HUES48 (cell line): Measurements from ENCODE around the gene PHKB.

Experiments used
- H3K27ac ChIP-seq: one replicate; pipeline ENCODE4 v1.7.0; 2013; ENCODE audit warnings: low read depth, low read length, inconsistent platforms
- H3K27me3 ChIP-seq: 2 replicates; pipeline ENCODE4 v1.6.1; 2013; ENCODE audit warnings: mild to moderate bottlenecking, low read length; ENCODE audit not compliant: control insufficient read depth, insufficient read depth
- H3K36me3 ChIP-seq: 2 replicates; pipeline ENCODE4 v1.6.1; 2013; ENCODE audit warnings: low read length; ENCODE audit not compliant: control insufficient read depth, insufficient read depth
- H3K4me1 ChIP-seq: 2 replicates; pipeline ENCODE4 v1.6.1; 2013; ENCODE audit warnings: mild to moderate bottlenecking, low read length; ENCODE audit not compliant: control insufficient read depth, insufficient read depth
- H3K4me3 ChIP-seq: 2 replicates; pipeline ENCODE4 v1.5.1; 2013; ENCODE audit warnings: mild to moderate bottlenecking, low read depth, low read length
- H3K9ac ChIP-seq: 2 replicates; pipeline ENCODE4 v1.6.1; 2013; ENCODE audit warnings: mild to moderate bottlenecking, low read depth, low read length, moderate library complexity
- H3K9me3 ChIP-seq: 2 replicates; pipeline ENCODE4 v1.6.1; 2013; ENCODE audit warnings: low read length; ENCODE audit not compliant: control insufficient read depth, insufficient read depth

Gene PHKB

GRCh38 chr16:47488051-47488450, 26.9 kb downstream of the PHKB start:
- no peaks in the 10 kb centered on the region for H3K27me3 ChIP-seq
- H3K9me3 ChIP-seq: peaks cover 14% of the 10 kb centered on the region
- H3K27ac ChIP-seq: no peak overlapping the region
- H3K4me3 ChIP-seq: no peak overlapping the region
- H3K4me1 ChIP-seq: peaks cover 17% of the 10 kb centered on the region
- H3K36me3 ChIP-seq: no peaks in the 10 kb centered on the region
- no peak overlapping the region for H3K9ac ChIP-seq

- peaks cover 14% of the 10 kb centered on the region for H3K9me3 ChIP-seq
- no peak overlapping the region for H3K4me3 ChIP-seq
- H3K36me3 ChIP-seq: no peaks in the 10 kb centered on the region
- H3K27ac ChIP-seq: no peak overlapping the region
- peaks cover 18% of the 10 kb centered on the region for H3K4me1 ChIP-seq
- no peaks in the 10 kb centered on the region for H3K27me3 ChIP-seq
- no peak overlapping the region for H3K9ac ChIP-seq
Measured at GRCh38 chr16:47490471-47490870, 29.3 kb downstream of the PHKB start.

GRCh38 chr16:47492036-47492427, 30.9 kb downstream of the PHKB start:
- Histone ChIP-seq H3K27ac (no peak overlapping the region), H3K27me3 (no peaks in the 10 kb centered on the region), H3K4me3 (no peak overlapping the region), H3K4me1 (peaks cover 18% of the 10 kb centered on the region), H3K9me3 (peaks cover 14% of the 10 kb centered on the region), H3K36me3 (no peaks in the 10 kb centered on the region), H3K9ac (no peak overlapping the region)

GRCh38 chr16:47492428-47493377, 31.6 kb downstream of the PHKB start:
- no peak overlapping the region for H3K9ac ChIP-seq

GRCh38 chr16:47493381-47494337, 32.5 kb downstream of the PHKB start:
- H3K9ac ChIP-seq: no peak overlapping the region
- H3K36me3 ChIP-seq: no peaks in the 10 kb centered on the region
- H3K27ac ChIP-seq: no peak overlapping the region
- peaks cover 14% of the 10 kb centered on the region for H3K9me3 ChIP-seq
- H3K4me1 ChIP-seq: peaks cover 18% of the 10 kb centered on the region
- H3K27me3 ChIP-seq: no peaks in the 10 kb centered on the region
- H3K4me3 ChIP-seq: no peak overlapping the region

More at GRCh38 chr16:47492428-47493377, 31.6 kb downstream of the PHKB start:
- Histone ChIP-seq H3K36me3 (no peaks in the 10 kb centered on the region), H3K27ac (no peak overlapping the region), H3K9me3 (peaks cover 14% of the 10 kb centered on the region), H3K27me3 (no peaks in the 10 kb centered on the region), H3K4me3 (no peak overlapping the region), H3K4me1 (peaks cover 18% of the 10 kb centered on the region)

GRCh38 chr16:47499080-47499699, 38.1 kb downstream of the PHKB start:
- no peak overlapping the region for H3K4me3 ChIP-seq
- no peak overlapping the region for H3K9ac ChIP-seq
- H3K36me3 ChIP-seq: peaks cover 38% of the 10 kb centered on the region
- H3K27me3 ChIP-seq: no peaks in the 10 kb centered on the region
- no peaks in the 10 kb centered on the region for H3K9me3 ChIP-seq
- no peaks in the 10 kb centered on the region for H3K4me1 ChIP-seq
- H3K27ac ChIP-seq: no peak overlapping the region

GRCh38 chr16:47499700-47500264, 38.7 kb downstream of the PHKB start:
- Histone ChIP-seq H3K36me3 (peaks cover 44% of the 10 kb centered on the region), H3K27me3 (no peaks in the 10 kb centered on the region), H3K4me1 (no peaks in the 10 kb centered on the region), H3K27ac (no peak overlapping the region), H3K9me3 (no peaks in the 10 kb centered on the region), H3K9ac (no peak overlapping the region), H3K4me3 (no peak overlapping the region)

GRCh38 chr16:47503936-47504335, 42.8 kb downstream of the PHKB start:
- Histone ChIP-seq H3K9me3 (no peaks in the 10 kb centered on the region), H3K4me3 (no peak overlapping the region), H3K27ac (no peak overlapping the region), H3K4me1 (no peaks in the 10 kb centered on the region), H3K27me3 (no peaks in the 10 kb centered on the region), H3K9ac (no peak overlapping the region), H3K36me3 (peaks cover 45% of the 10 kb centered on the region)

GRCh38 chr16:47504599-47504998, 43.5 kb downstream of the PHKB start:
- Histone ChIP-seq H3K27ac (no peak overlapping the region), H3K36me3 (peaks cover 42% of the 10 kb centered on the region), H3K27me3 (no peaks in the 10 kb centered on the region), H3K4me3 (no peak overlapping the region), H3K4me1 (no peaks in the 10 kb centered on the region), H3K9me3 (no peaks in the 10 kb centered on the region), H3K9ac (no peak overlapping the region)

- H3K4me1 ChIP-seq: peaks cover 4% of the 10 kb centered on the region
- H3K9ac ChIP-seq: no peak overlapping the region
- no peak overlapping the region for H3K27ac ChIP-seq
- no peaks in the 10 kb centered on the region for H3K9me3 ChIP-seq
- peaks cover 25% of the 10 kb centered on the region for H3K36me3 ChIP-seq
- H3K27me3 ChIP-seq: no peaks in the 10 kb centered on the region
- no peak overlapping the region for H3K4me3 ChIP-seq
Measured at GRCh38 chr16:47506800-47507199, 45.7 kb downstream of the PHKB start.
